Adipose tissue (tissue), 3 donors: ENCODE measurements around the gene SLC6A15. TPM values are rescaled to one million over a fixed set of nuclear protein-coding genes. Genes with fewer than 3 reads are reported as not detected.

Source experiments
- H3K27ac ChIP-seq: one replicate; pipeline ENCODE4 v1.5.1; 2013; ENCODE audit warnings: low read depth, low read length
- WGBS, 3 donors: extraction: QIAGEN DNeasy Blood & Tissue Kit; methylation state at CpG; one replicate each; pipeline ENCODE4 v1.1.7; 2013; 5-methylcytosine and 5-hydroxymethylcytosine counted together
- polyA plus RNA-seq, 3 donors: library from polyadenylated mRNA; stranded (reverse); fragments of 200-250 nt; gene quantifications; one replicate each; pipeline ENCODE4 v1.2.3, GENCODE V29; 2013
- donor health status: healthy with polysubstance abuse.
- donor health status: Bipolar disorder and iron deficiency.
- donor health status: healthy.

Gene SLC6A15
- polyA plus RNA-seq, 3 donors: 0.06 TPM; not detected in 2

DNA sequence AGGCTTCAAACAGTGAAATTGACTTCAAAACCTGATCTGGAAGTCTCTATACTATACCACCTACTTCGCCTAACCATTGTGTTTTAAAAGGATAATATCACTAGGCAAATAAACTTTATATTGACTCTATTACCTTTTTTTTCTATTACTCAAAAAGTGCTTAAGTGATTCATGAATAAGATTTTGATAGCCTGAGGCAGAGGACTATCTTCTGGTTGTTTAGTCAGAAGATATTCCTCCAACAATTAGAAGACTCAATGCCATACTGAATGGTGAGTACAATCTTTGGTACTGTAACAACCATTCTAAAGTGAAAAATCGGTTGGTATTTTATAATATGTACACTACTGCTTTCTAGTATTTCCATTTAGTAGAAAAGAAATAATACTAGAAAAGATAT is 22.8 kb downstream of the SLC6A15 start:
- WGBS, 3 donors: 45 to 82% (median 72%) methylated on average over 2 of the region's 2 CpGs
- no peak overlapping the region for H3K27ac ChIP-seq

DNA sequence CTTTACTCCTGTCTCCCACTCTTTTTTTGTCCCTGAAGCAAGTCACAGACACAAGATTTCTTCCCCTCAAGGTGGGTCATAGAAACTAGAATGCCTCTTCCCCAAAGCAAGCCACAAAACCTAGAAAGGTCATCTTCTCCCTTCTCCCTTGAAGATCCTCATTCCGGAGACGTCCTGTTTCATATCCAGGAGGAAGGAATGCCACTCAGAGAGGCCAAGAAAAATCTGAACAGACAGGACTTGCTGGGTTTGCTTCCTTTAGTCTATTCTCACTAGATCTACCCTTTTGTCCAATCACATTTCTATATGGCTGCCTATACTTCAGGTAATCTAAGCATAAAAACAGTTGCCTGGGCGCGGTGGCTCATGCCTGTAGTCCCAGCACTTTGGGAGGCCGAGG is 23.7 kb downstream of the SLC6A15 start:
- WGBS, 3 donors: 86 to 88% (median 88%) methylated on average over 5 of the region's 5 CpGs
- no peak overlapping the region for H3K27ac ChIP-seq

DNA sequence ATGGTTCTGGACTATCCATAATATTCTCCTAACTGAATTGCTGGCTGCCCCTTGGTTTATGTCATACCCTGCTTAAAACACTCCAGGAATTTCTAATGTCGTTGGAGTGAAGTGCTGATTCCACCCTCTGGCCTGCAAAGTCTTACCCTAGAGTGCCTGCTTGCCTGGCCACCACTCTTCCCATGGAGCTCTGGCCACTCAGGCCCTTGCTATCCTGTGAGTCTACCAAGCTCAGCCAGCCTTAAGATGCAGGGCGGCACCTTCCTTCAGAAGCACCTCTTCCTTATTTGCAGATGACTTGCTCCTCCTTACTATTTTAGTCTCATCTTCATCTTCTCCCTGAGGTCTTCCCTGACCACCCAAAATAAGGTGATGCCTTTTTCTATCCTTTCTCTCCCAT is 35.3 kb downstream of the SLC6A15 start:
- 41 to 54% (median 50%) methylated on average over 2 of the region's 2 CpGs for WGBS, 3 donors
- H3K27ac ChIP-seq: no peak overlapping the region

DNA sequence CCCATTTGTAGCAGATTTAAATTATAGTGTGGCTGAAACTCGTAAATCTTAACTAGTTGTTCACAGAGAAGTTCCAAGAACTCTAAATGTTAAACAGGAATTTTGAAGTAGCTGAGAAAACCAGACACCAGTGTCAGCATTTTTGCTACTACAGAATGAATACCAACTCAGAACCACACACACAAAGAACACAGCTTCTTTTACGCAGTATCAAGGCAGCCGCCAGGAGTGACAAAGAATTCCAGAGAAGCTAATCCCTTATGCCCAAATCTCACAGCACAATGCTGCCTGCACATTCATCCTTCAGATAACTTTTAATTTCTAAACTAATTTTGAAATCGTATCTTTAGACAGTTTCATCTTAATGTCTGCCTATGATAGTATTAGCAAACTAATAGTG is 37.4 kb downstream of the SLC6A15 start:
- 51 to 72% (median 63%) methylated on average over 4 of the region's 4 CpGs for WGBS, 3 donors

GRCh38 chr12:84874825-84875139 is 37.8 kb downstream of the SLC6A15 start:
- H3K27ac ChIP-seq: no peak overlapping the region

More for the DNA sequence above, 37.4 kb downstream of the SLC6A15 start:
- H3K27ac ChIP-seq: no peak overlapping the region

GRCh38 chr12:84874125-84874824 is 38.3 kb downstream of the SLC6A15 start:
- WGBS, 3 donors: 43 to 48% (median 47%) methylated on average over 7 of the region's 7 CpGs
- no peak overlapping the region for H3K27ac ChIP-seq

DNA sequence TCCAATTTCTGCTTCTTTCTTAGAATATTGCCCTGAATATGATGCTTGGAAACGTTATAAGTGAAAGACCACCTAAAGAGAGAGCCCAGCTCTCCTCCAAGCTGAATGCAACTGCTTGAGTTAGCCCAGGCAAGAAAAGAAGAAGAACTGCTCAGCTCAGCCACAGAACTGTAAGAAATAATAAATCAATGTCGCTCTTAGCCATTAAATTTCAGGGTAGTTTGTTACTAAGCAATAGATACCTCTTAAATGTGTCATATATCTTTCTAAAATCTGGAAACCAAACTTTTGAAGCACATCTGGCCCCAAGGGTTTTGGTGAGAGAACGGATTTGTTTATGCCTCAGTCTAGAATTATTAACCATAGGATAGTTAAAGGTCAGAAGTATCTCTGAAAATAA is 50.4 kb downstream of the SLC6A15 start:
- no peak overlapping the region for H3K27ac ChIP-seq
- 52 to 63% (median 56%) methylated on average over 3 of the region's 3 CpGs for WGBS, 3 donors

DNA sequence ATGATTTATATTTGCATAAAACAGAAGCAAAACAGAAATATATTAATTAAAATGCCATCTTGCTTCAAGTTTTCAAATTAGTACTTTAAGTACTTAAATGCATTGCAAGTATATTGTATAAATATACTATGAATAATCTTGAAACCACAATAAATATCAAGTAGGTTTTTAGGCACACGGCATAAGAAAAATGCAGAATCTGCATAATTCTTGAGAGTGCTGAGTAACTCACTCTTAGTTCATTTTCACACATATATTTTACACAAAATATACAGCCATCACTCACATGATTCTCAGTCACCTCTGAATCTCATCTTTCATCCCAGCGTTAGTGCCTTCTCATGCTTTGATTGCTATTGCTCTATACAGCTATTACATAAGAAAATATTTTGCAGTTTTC is 51.9 kb downstream of the SLC6A15 start:
- no peak overlapping the region for H3K27ac ChIP-seq
- 72 to 86% (median 83%) methylated on average over 2 of the region's 2 CpGs for WGBS, 3 donors

- H3K27ac ChIP-seq: no peak overlapping the region
- WGBS, 3 donors: 27 to 42% (median 41%) methylated on average over 2 of the region's 2 CpGs
Measured at GRCh38 chr12:84858796-84859195, 53.8 kb downstream of the SLC6A15 start.

DNA sequence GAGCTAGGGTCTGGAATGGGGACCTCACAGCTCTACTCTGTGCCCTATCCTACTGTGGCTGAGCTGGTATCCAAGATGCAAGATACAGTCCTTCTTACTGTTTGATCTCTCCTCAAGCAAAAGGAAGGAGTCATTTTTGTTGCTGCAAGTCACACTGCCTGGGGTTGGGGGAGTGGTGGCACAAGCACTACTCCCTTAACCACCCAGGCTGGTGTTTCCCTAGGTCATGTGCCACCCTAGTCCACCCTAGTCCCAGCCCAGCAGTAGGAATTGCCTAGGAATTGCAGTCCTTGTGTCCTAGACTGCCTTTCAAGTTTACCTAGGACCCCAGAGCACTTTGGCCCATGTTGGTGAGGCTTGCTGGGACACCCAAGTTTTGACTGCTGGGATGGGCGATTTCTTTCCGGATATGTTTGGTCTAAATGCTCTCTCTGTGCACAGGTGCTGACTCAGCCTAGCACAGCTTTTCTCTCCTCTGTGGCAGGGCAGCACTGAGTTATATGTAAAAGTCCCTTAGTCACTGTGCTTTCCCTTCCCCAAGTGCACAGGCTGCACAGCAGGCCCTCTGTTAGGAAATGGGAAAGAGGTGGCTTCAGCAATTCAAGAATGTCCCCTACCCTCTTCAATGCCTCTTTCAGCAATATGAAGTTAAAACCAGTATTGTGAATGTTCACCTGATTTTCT is 54.9 kb downstream of the SLC6A15 start:
- WGBS, 3 donors: 77 to 90% (median 83%) methylated on average over 2 of the region's 2 CpGs
- no peak overlapping the region for H3K27ac ChIP-seq

DNA sequence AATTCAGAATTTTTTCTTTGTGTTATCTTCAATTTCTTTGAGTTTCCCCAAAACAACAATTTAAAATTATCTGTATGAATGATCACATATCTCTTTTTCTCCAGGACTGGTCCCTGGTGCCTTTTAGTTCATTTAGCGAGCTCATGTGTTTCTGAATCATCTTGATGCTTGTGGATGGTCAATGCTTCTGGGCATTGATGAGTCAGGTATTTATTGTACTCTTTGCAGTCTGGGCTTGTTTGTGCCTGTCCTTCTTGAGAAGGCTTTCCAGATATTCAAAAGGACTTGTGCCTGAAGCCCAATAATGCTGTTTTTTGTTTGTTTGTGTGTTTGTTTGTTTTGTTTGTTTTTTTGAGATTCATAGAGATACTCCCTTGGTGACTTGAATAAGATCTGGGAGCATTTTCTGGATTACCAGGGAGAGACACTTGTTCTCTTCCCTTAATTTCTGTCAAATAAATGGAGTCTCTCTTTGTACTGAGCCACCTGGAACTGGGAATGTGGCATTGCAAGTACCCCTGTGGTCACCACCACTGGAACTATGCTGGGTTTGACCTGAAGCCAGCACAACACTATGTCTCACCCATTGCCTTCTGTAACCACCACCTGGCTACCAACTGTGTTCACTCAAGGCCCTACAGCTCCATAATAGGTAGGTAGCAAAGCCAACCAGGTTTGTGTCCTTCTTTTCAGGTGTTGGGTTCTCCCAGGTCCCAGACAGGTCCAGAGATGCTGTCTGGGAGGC is 56.3 kb downstream of the SLC6A15 start:
- 81 to 88% (median 83%) methylated on average over 1 of the region's 1 CpG for WGBS, 3 donors
- H3K27ac ChIP-seq: no peak overlapping the region

GRCh38 chr12:84843593-84844144 is 68.9 kb downstream of the SLC6A15 start:
- WGBS, 3 donors: 84 to 89% (median 88%) methylated on average over 1 of the region's 1 CpG
- H3K27ac ChIP-seq: no peak overlapping the region

- H3K27ac ChIP-seq: no peak overlapping the region
- WGBS, 3 donors: 94 to 95% (median 95%) methylated on average over 2 of the region's 2 CpGs
Measured at GRCh38 chr12:84842406-84843013, 70.1 kb downstream of the SLC6A15 start.

GRCh38 chr12:84841591-84841990 is 71.0 kb downstream of the SLC6A15 start:
- no peak overlapping the region for H3K27ac ChIP-seq
- 21 to 45% (median 45%) methylated on average over 1 of the region's 1 CpG for whole genome bisulfite sequencing, 3 donors

- H3K27ac ChIP-seq: no peak overlapping the region
Measured at GRCh38 chr12:84840356-84840755, 72.2 kb downstream of the SLC6A15 start.

- WGBS, 3 donors: 96 to 97% (median 96%) methylated on average over 1 of the region's 1 CpG
- H3K27ac ChIP-seq: no peak overlapping the region
Measured at GRCh38 chr12:84826925-84827324, 85.7 kb downstream of the SLC6A15 start.

DNA sequence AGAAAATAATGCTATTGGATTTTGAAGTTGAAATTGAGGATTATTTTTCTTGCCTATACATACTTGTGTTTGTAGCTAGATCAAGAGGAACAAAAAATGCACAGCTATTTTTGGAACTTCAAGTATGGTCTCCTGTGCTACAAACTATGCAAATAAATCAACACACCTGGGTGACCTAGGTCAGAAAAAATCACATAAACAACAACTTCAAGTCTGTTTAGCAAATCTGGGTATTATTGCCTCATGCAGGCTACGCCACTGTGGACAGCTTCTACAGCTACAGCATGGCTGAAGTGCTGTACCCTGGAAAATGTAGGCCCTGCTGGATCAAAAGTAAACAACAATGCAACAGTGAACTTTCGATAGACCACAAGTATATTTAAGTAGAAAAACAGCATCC is 87.5 kb downstream of the SLC6A15 start:
- no peak overlapping the region for H3K27ac ChIP-seq
- WGBS, 3 donors: 38 to 53% (median 50%) methylated on average over 2 of the region's 2 CpGs

DNA sequence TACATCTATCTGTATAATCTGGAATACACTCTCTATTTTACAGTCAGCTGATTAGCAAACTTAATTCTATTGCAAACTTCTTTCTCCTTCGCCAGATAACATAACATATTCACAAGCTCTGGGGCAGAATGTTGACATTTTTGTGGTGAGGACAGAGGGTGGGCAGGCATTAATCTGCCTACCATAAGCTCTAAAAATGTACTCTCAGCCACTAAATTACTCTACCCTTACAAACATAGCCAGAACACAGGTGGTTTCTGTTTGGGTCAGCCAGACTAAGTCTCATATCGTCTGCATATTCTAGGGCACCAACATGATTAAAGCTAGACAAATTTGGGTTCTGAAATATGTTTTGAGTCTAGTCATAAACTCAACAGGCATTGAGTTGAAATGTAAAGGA is 90.1 kb downstream of the SLC6A15 start:
- H3K27ac ChIP-seq: no peak overlapping the region
- WGBS, 3 donors: 66 to 85% (median 70%) methylated on average over 2 of the region's 2 CpGs
